Transverse colon (tissue), 4 donors: ENCODE results near the gene OTULIN. TPM values are rescaled to one million over a fixed set of nuclear protein-coding genes. Genes with fewer than 3 reads are reported as not detected.

ENCODE experiments used
- DNase-seq: peaks from one replicate; pipeline ENCODE4 v3.0.0-alpha.2; 2019
- H3K27ac ChIP-seq, 4 donors: fragments of 200-600 bp; sonication (generic); 2 replicates each; pipeline ENCODE4 v1.5.1; 2016 to 2018; ENCODE audit warnings: inconsistent platforms in 4 of 4
- H3K27me3 ChIP-seq: fragments of 200-600 bp; sonication (generic); 2 replicates; pipeline ENCODE4 v1.5.1; 2017; ENCODE audit warnings: inconsistent platforms
- H3K36me3 ChIP-seq, 4 donors: fragments of 200-600 bp; sonication (generic); 2 replicates each; pipeline ENCODE4 v1.5.1; 2017 to 2019; ENCODE audit warnings: inconsistent platforms in 4 of 4
- H3K4me1 ChIP-seq, 4 donors: fragments of 200-600 bp; sonication (generic); 2 replicates each; pipeline ENCODE4 v1.5.1; 2017 to 2020; ENCODE audit warnings: inconsistent platforms in 4 of 4
- H3K4me3 ChIP-seq, 4 donors: fragments of 200-600 bp; sonication (generic); 1 replicate in 1 of 4; 2 replicates in 3 of 4; pipeline versions ENCODE4 v1.5.1 to v1.6.1; 2017 to 2019; ENCODE audit warnings: inconsistent platforms in 4 of 4
- H3K9me3 ChIP-seq, 2 donors: fragments of 200-600 bp; sonication (generic); 2 replicates each; pipeline ENCODE4 v1.5.1; 2017 to 2019; ENCODE audit warnings: inconsistent platforms in 2 of 2
- EP300 ChIP-seq: sonication (generic); formaldehyde crosslinking; IDR thresholded peaks from one replicate; pipeline ENCODE4 v1.6.1; 2017; ENCODE audit warnings: antibody characterized with exemption, low read depth
- POLR2A ChIP-seq: fragments of 450-650 bp; IDR thresholded peaks from one replicate; pipeline ENCODE4 v1.6.1; 2016; ENCODE audit warnings: antibody characterized with exemption, mild to moderate bottlenecking, moderate library complexity
- POLR2AphosphoS5 ChIP-seq, 3 donors: sonication (generic); formaldehyde crosslinking; IDR thresholded peaks; one replicate each; pipeline ENCODE4 v1.6.1; 2016; ENCODE audit warnings: antibody characterized with exemption in 3 of 3
- WGBS, 2 donors: methylation state at CpG; one replicate each; pipeline ENCODE4 v1.1.5; 2018; ENCODE audit warnings: low coverage in 1 of 2; 5-methylcytosine and 5-hydroxymethylcytosine counted together
- in situ Hi-C, 4 donors: fragments of 200-750 bp; cut with MboI; loops; one replicate each; pipeline versions ENCODE4 v1.15.0 to v1.15.1; 2017; ENCODE audit warnings: low sequenced_read_pairs in 3 of 4, low pct_ligation_motif_present in 1 of 4, low pct_unique_long_range_greater_than_20kb in 1 of 4
- intact Hi-C: fragments of 100-400 bp; cut with DNase I; formaldehyde crosslinking; loops from one replicate; pipeline ENCODE4 v1.15.1; 2023; ENCODE audit warnings: low total_unique reads
- total RNA-seq, 4 donors: library from RNA; depleted of rRNA; stranded (reverse); fragments of >200 nt; gene quantifications; one replicate each; pipeline ENCODE4 v1.1.0, GENCODE V29; 2016
- TF ChIP-seq, protein P1 (sequence below), 5 experiments: fragments of 200-600 bp in 3 of 5; fragments of 450-650 bp in 2 of 5; sonication (generic) in 3 of 5; IDR thresholded peaks; 1 replicate in 2 of 5; 2 replicates in 3 of 5; pipeline ENCODE4 v1.5.1; 2016 to 2017; ENCODE audit warnings: antibody characterized with exemption in 5 of 5, inconsistent platforms in 3 of 5, mild to moderate bottlenecking in 2 of 5, moderate library complexity in 1 of 5

The OTULIN gene
- total RNA-seq, 4 donors from 2014 or later = 34.8 to 52.4 (median 40.4) TPM

DNA sequence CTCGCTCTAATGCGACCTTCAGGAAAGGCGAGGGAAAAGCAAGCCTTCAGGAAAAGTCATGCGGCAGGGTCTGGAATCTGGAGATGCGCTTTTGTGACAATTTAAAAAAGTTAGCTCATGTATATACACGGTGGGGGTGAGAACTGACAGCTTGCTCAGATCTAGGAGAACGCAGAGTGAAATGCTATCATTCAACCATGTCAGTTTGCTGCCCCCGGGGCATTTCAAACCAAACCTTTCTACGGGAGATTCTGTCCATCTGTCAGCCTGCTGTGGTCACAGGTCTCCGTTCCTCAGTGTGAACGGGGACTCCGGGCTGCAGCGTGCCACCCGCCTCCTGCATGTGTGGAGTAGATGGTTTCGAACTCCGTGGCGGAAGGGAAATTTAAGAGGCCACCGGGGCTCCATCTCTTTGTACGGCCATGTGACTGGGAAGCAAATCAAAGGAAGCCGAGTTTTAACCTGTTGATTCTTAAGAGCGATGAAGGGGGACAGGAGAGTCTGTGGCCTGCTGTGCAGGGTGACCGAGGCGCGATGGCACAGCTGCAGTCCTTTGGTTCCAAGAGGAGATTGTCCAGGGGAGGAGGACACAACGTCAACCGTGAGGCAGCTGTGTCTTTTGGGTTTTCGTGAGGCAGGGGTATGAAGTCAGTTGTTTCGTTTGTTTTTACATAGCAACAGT is 45.9 kb downstream of the OTULIN start:
- intact Hi-C loops (no loop called here), in situ Hi-C loops (no loop called here)
- no peak overlapping the region for H3K27ac ChIP-seq
- TF ChIP-seq, protein P1, sequence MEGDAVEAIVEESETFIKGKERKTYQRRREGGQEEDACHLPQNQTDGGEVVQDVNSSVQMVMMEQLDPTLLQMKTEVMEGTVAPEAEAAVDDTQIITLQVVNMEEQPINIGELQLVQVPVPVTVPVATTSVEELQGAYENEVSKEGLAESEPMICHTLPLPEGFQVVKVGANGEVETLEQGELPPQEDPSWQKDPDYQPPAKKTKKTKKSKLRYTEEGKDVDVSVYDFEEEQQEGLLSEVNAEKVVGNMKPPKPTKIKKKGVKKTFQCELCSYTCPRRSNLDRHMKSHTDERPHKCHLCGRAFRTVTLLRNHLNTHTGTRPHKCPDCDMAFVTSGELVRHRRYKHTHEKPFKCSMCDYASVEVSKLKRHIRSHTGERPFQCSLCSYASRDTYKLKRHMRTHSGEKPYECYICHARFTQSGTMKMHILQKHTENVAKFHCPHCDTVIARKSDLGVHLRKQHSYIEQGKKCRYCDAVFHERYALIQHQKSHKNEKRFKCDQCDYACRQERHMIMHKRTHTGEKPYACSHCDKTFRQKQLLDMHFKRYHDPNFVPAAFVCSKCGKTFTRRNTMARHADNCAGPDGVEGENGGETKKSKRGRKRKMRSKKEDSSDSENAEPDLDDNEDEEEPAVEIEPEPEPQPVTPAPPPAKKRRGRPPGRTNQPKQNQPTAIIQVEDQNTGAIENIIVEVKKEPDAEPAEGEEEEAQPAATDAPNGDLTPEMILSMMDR (IDR thresholded peaks at IDR 0.05) = no peak
- TF ChIP-seq POLR2AphosphoS5 (IDR thresholded peaks at IDR 0.05) (no peak), POLR2A (no peak), EP300 (no peak)
- H3K27me3 ChIP-seq = no peaks in the 10 kb centered on the region
- no peak for DNase-seq
- H3K4me1 ChIP-seq = peaks cover 0 to 7% (median 0%) of the 10 kb centered on the region in 4 donors
- WGBS, 2 donors = 83 to 92% methylated on average over 10 to 28 of the region's 28 CpGs
- H3K36me3 ChIP-seq = peaks cover 0 to 33% (median 13%) of the 10 kb centered on the region in 4 donors
- no peaks in the 10 kb centered on the region for H3K9me3 ChIP-seq
- H3K4me3 ChIP-seq = no peak overlapping the region

DNA sequence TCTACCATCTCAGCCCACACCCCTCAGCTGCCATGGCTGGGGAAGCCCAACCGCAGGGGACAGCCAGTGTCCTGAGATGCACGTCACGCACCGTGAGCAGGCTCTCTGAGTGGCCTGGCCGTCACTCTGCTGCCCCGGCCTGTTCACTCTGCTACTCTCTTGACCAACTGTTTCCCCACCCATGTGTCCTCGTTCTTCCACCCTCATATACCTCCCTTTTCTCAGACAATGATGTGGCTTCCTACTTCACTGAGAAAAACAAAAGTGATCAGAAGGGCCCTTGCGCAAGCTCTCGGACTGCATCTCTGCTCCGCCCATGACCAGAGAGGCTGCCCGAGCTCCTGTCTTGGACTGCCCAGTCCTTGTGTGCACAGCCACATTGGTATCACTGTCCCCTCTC is 47.6 kb downstream of the OTULIN start:
- no peak for DNase-seq
- no peak overlapping the region for H3K27ac ChIP-seq
- H3K4me1 ChIP-seq = peaks cover 0 to 5% (median 0%) of the 10 kb centered on the region in 4 donors
- no peaks in the 10 kb centered on the region for H3K9me3 ChIP-seq
- peaks cover 0 to 33% (median 16%) of the 10 kb centered on the region in 4 donors for H3K36me3 ChIP-seq
- 94 to 100% methylated on average over 2 to 11 of the region's 11 CpGs for WGBS, 2 donors
- intact Hi-C loops (no loop called here), in situ Hi-C loops (no loop called here)
- H3K27me3 ChIP-seq = no peaks in the 10 kb centered on the region
- no peak overlapping the region for H3K4me3 ChIP-seq
- TF ChIP-seq POLR2AphosphoS5 (IDR thresholded peaks at IDR 0.05) = no peak
- TF ChIP-seq EP300 = no peak
- no peak for TF ChIP-seq POLR2A
- TF ChIP-seq, protein P1 (IDR thresholded peaks at IDR 0.05) = no peak

DNA sequence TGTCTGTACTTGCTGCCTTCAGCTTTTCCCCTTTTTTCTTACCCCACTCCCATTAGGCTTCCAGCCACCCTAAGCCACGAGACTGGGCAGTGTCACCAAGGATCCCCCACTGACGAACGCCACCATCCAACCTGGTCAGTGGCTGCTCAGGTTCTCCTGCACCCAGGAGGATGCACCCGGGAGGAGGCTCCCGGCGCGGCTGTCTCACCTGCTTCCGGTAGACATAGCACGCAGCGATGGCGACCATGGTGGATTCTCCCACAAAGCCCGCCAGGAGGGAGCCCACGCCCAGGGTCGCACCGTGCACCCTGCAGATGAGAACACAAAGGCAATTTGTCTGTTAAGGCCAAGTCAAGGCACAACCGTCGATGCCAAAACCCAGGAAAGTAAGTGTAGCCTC is 48.1 kb downstream of the OTULIN start:
- peaks cover 0 to 9% (median 1%) of the 10 kb centered on the region in 4 donors for H3K4me1 ChIP-seq
- H3K9me3 ChIP-seq = no peaks in the 10 kb centered on the region
- peaks cover 0 to 33% (median 16%) of the 10 kb centered on the region in 4 donors for H3K36me3 ChIP-seq
- intact Hi-C loops (no loop called here), in situ Hi-C loops (no loop called here)
- DNase-seq = no peak
- H3K27me3 ChIP-seq = no peaks in the 10 kb centered on the region
- no peak overlapping the region for H3K4me3 ChIP-seq
- TF ChIP-seq, protein P1 (IDR thresholded peaks at IDR 0.05) = no peak
- TF ChIP-seq EP300 = no peak
- no peak for TF ChIP-seq POLR2A
- no peak for TF ChIP-seq POLR2AphosphoS5 (IDR thresholded peaks at IDR 0.05)
- WGBS, 2 donors = 95% methylated on average over 14 of the region's 17 CpGs; no CpG with 5 or more reads in 1 of the 2 donors
- H3K27ac ChIP-seq = no peak overlapping the region

DNA sequence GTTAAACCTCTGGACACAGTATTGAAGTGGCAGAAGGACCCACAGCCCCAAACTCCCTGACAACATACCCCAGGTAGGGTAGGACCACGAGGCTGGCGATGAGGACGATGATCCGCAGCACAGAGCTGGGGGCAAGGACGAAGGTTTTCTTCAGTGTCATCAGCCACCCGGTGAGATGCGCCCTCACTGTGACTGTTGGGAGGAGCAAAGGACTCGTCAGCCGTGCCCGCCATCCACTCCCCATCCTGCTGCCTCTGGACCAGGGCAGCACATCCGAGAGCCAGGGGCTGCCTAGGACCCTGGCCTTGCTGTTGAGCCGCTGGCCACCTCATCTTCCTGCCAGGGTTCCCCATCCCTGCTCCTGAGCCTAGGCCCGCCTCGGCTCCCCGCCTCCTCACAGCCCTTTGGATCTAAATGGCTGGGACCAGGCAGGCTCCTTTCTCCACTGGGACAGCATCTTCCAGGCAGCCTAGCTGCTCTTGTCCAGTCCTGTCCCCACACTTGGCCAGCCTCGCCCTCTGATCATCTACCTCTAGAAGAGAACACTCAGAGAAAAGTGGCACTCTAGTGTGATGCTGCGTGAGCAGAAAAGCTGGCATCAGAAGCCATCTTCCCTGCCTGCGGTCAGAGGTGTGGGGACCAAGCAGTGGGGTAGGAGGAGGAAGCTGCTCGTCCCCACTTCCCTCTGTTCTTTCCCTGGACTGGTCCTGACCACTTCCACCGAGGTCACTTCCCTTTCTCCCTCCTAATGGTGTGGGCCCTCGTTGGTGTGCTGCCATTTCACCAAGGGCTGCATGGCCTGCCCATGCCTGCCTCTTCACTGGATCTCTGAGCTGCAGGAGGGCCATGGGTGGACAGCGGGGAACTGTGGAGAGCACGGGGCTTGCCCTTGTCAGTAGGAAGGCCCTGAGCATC is 49.2 kb downstream of the OTULIN start:
- intact Hi-C loops (no loop called here), in situ Hi-C loops (no loop called here)
- 61 to 91% methylated on average over 4 to 23 of the region's 23 CpGs for WGBS, 2 donors
- TF ChIP-seq POLR2A = no peak
- Histone ChIP-seq H3K27me3 (no peaks in the 10 kb centered on the region), H3K27ac (no peak overlapping the region), H3K36me3 (peaks cover 0 to 33% (median 16%) of the 10 kb centered on the region in 4 donors), H3K4me3 (no peak overlapping the region), H3K4me1 (peaks cover 0 to 9% (median 1%) of the 10 kb centered on the region in 4 donors), H3K9me3 (no peaks in the 10 kb centered on the region)
- no peak for DNase-seq
